HepG2 (cell line): ENCODE data around the gene XKR7. TPM values are rescaled to one million over a fixed set of nuclear protein-coding genes. Genes with fewer than 3 reads are reported as not detected.

Experiments used
- ATAC-seq: fragments of 200-7000 bp; cut with Tn5 transposase; 3 replicates; pipeline ENCODE4 v1.9.1; 2020; ENCODE audit warnings: mild to moderate bottlenecking, moderate library complexity
- BruUV-seq: library from RNA; stranded (reverse); fragments of 400-500 nt; replicated peaks from 2 replicates; lab custom pipeline; 2021; lab: Mats Ljungman, UMichigan
- CTCF ChIA-PET: fragments of 300-600 bp; formaldehyde crosslinking; extraction: SDS; loops from one replicate; lab custom pipeline; 2021; ENCODE audit warnings: low total read pairs, inconsistent platforms, low intra/inter-chr PET ratio; lab: Yijun Ruan, JAX
- POLR2A ChIA-PET: fragments of 350-600 bp; sonication (Branson Sonifier 250); formaldehyde crosslinking; loops from one replicate; lab custom pipeline; 2020; ENCODE audit warnings: antibody characterized with exemption, inconsistent platforms; lab: Yijun Ruan, JAX
- DNase-seq: peaks from one replicate; pipeline ENCODE4 v3.0.0-alpha.2; 2015; ENCODE audit warnings: low spot score
- FAIRE-seq: peaks from 3 replicates; lab custom pipeline; 2011; peaks lifted over from hg19 to GRCh38; lab: Jason Lieb, UNC
- H2AFZ ChIP-seq: one replicate; pipeline ENCODE4 v1.6.1; 2011; ENCODE audit warnings: low read length, inconsistent platforms
- H3K27ac ChIP-seq: fragments of 300-600 bp; 3 replicates; pipeline ENCODE4 v1.8.0; 2011; ENCODE audit warnings: mixed run types, mild to moderate bottlenecking, mixed read lengths, low read length, inconsistent platforms; ENCODE audit not compliant: insufficient read depth; ENCODE audit errors: extremely low read length
- H3K27me3 ChIP-seq, 2 experiments: fragments of 200-600 bp in 1 of 2; 2 replicates in 1 of 2; 3 replicates in 1 of 2; pipeline versions ENCODE4 v1.6.0 to v1.8.0; 2011; ENCODE audit warnings: low read length in 2 of 2, mild to moderate bottlenecking in 2 of 2, moderate library complexity in 2 of 2, inconsistent platforms in 1 of 2; ENCODE audit not compliant: insufficient read depth in 2 of 2, control insufficient read depth in 1 of 2
- H3K36me3 ChIP-seq, 2 experiments: fragments of 200-600 bp in 1 of 2; replicated peaks in 1 of 2; 2 replicates in 1 of 2; 3 replicates in 1 of 2; pipeline versions ENCODE4 v1.5.1 to v1.8.0; 2011; ENCODE audit warnings: low read length in 2 of 2, inconsistent platforms in 1 of 2; ENCODE audit not compliant: insufficient read depth in 2 of 2, control insufficient read depth in 1 of 2
- H3K4me1 ChIP-seq: 2 replicates; pipeline ENCODE4 v1.5.1; 2012; ENCODE audit warnings: low read length, inconsistent platforms; ENCODE audit not compliant: insufficient read depth
- H3K4me2 ChIP-seq: 2 replicates; pipeline ENCODE4 v1.6.0; 2011; ENCODE audit warnings: low read depth, low read length, inconsistent platforms
- H3K4me3 ChIP-seq, 3 experiments: fragments of 200-600 bp in 1 of 3; sonication (generic), shearing (Covaris generic) in 1 of 3; replicated peaks in 1 of 3; 2 replicates each; pipeline ENCODE4 v1.5.1; 2011 to 2016; ENCODE audit warnings: low read length in 3 of 3, inconsistent platforms in 2 of 3, low read depth in 2 of 3, mild to moderate bottlenecking in 2 of 3, control low read depth in 1 of 3, mixed read lengths in 1 of 3; ENCODE audit not compliant: insufficient read depth in 1 of 3
- H3K79me2 ChIP-seq: one replicate; pipeline ENCODE4 v1.6.1; 2011; ENCODE audit warnings: low read length, inconsistent platforms; ENCODE audit not compliant: insufficient read depth
- H3K9ac ChIP-seq: 2 replicates; pipeline ENCODE4 v1.6.0; 2011; ENCODE audit warnings: mild to moderate bottlenecking, low read depth, low read length, inconsistent platforms; ENCODE audit not compliant: insufficient read depth
- H3K9me3 ChIP-seq: 2 replicates; pipeline ENCODE4 v1.5.1; 2012; ENCODE audit warnings: mild to moderate bottlenecking, low read length
- H4K20me1 ChIP-seq: 2 replicates; pipeline ENCODE4 v1.6.0; 2011; ENCODE audit warnings: inconsistent platforms, mild to moderate bottlenecking, low read length, moderate library complexity; ENCODE audit not compliant: insufficient read depth
- BHLHE40 ChIP-seq: IDR thresholded peaks from 2 replicates; pipeline ENCODE4 v1.6.1; 2011; ENCODE audit warnings: low read length, improper control_type of control experiment
- EZH2 ChIP-seq: conservative IDR thresholded peaks from 2 replicates; pipeline ENCODE4 v1.6.1; 2012; ENCODE audit warnings: mild to moderate bottlenecking, low read depth, low read length, moderate library complexity
- IRF9 ChIP-seq: sonication (generic); formaldehyde crosslinking; IDR thresholded peaks from 2 replicates; pipeline ENCODE4 v1.8.0; 2022; ENCODE audit warnings: missing genetic modification reagents, mild to moderate bottlenecking, borderline replicate concordance
- NR2F2 ChIP-seq: IDR thresholded peaks from 2 replicates; pipeline ENCODE4 v1.6.1; 2012; ENCODE audit warnings: low read depth, inconsistent platforms, borderline replicate concordance
- USF2 ChIP-seq, 2 experiments: sonication (generic) in 1 of 2; formaldehyde crosslinking in 1 of 2; IDR thresholded peaks; 2 replicates each; pipeline versions ENCODE4 v1.5.1 to v1.6.1; 2011 to 2020; ENCODE audit warnings: borderline replicate concordance in 1 of 2, low read depth in 1 of 2, low read length in 1 of 2, mild to moderate bottlenecking in 1 of 2, missing genetic modification reagents in 1 of 2, moderate library complexity in 1 of 2
- ZKSCAN8 ChIP-seq: IDR thresholded peaks from 2 replicates; pipeline ENCODE4 v1.6.1; 2016; ENCODE audit warnings: borderline replicate concordance, missing genetic modification reagents, missing compliant biosample characterization
- ZNF552 ChIP-seq: sonication (generic); formaldehyde crosslinking; IDR thresholded peaks from 2 replicates; pipeline ENCODE4 v1.9.0; 2022; ENCODE audit warnings: missing genetic modification reagents, mild to moderate bottlenecking, borderline replicate concordance
- ZNF737 ChIP-seq: sonication (generic); formaldehyde crosslinking; IDR thresholded peaks from 2 replicates; pipeline ENCODE4 v1.5.0; 2020; ENCODE audit warnings: missing genetic modification reagents, mild to moderate bottlenecking, borderline replicate concordance
- WGBS: methylation state at CpG from one replicate; pipeline ENCODE4 v1.1.6; 2017; ENCODE audit warnings: low lambda C conversion rate; 5-methylcytosine and 5-hydroxymethylcytosine counted together
- in situ Hi-C: cut with HindIII; loops from 2 replicates; pipeline ENCODE4 v1.10.0; 2017; ENCODE audit warnings: low pct_unique_long_range_greater_than_20kb; ENCODE audit not compliant: extremely low pct_ligation_motif_present
- intact Hi-C: fragments of 100-400 bp; cut with micrococcal nuclease; formaldehyde crosslinking; loops from one replicate; pipeline ENCODE4 v1.10.0; 2022; ENCODE audit not compliant: unreplicated experiment
- polyA plus RNA-seq, 8 experiments: library from polyadenylated mRNA; depleted of rRNA in 3 of 8; stranded (reverse) in 7 of 8; unstranded in 1 of 8; fragments of >200 nt; fragmentation: Illumina TruSeq in 4 of 8; extraction: Trizol in 4 of 8; gene quantifications; 2 replicates each; pipeline versions ENCODE4 v1.2.1 to v1.2.3, GENCODE V29; 2011 to 2016; ENCODE audit warnings: low read depth in 4 of 8, missing spikeins in 1 of 8, mixed read lengths in 1 of 8; ENCODE audit not compliant: insufficient read depth in 1 of 8
- small RNA-seq, 3 experiments: library from RNA; depleted of rRNA; stranded (forward); fragments of <200 nt; gene quantifications; one replicate each; pipeline ENCODE3, GENCODE V24; 2012; ENCODE audit warnings: low read depth in 2 of 3, low replicate concordance in 1 of 3; ENCODE audit not compliant: insufficient read length in 3 of 3, insufficient read depth in 2 of 3
- total RNA-seq, 5 experiments: library from RNA; depleted of rRNA; stranded (reverse); fragments of >200 nt; fragmentation: Illumina TruSeq; extraction: Trizol; gene quantifications; 2 replicates each; pipeline ENCODE4 v1.2.3, GENCODE V29; 2016; ENCODE audit warnings: low read depth in 1 of 5

Gene XKR7
- total and polyA plus RNA-seq, 2 of the 13 experiments (the other 11 are each of a cell fraction or from before 2014, with no cell fraction given) = not detected

GRCh38 chr20:32052778-32053362 lies 84.9 kb downstream of the XKR7 start:
- no peak overlapping the region for H3K4me2 ChIP-seq
- BruUV-seq = no TSS peak
- DNase-seq (no peak), FAIRE-seq (no peak), ATAC-seq (no peak; the same call in 2 of the 3 replicates)
- in situ Hi-C loops (no loop called here), intact Hi-C loops (no loop called here)
- H3K4me3 ChIP-seq = no peak overlapping the region
- no peak overlapping the region for H3K9ac ChIP-seq
- H2AFZ ChIP-seq = no peak overlapping the region
- H3K27me3 ChIP-seq = peaks cover 19 to 76% of the 10 kb centered on the region in 2 experiments
- no peaks in the 10 kb centered on the region for H3K4me1 ChIP-seq
- no peaks in the 10 kb centered on the region; the same call in 1 of the 2 replicates for H4K20me1 ChIP-seq
- H3K79me2 ChIP-seq = no peaks in the 10 kb centered on the region
- H3K27ac ChIP-seq = no peak overlapping the region
- ChIA-PET CTCF (no interaction called here), POLR2A (no interaction called here)
- 40% methylated on average over 22 of the region's 22 CpGs for WGBS
- H3K9me3 ChIP-seq = no peaks in the 10 kb centered on the region
- no peak for TF ChIP-seq USF2 (IDR thresholded peaks at IDR 0.05; ENCODE audit: low read depth, low read length)
- no peak for TF ChIP-seq USF2 (CRISPR knock-in tag; IDR thresholded peaks at IDR 0.05; ENCODE audit: borderline replicate concordance)
- TF ChIP-seq NR2F2 = no peak
- no peak for TF ChIP-seq BHLHE40
- no peak for TF ChIP-seq ZNF737 (CRISPR knock-in tag)
- TF ChIP-seq IRF9 (CRISPR knock-in tag) = no peak
- no peak for TF ChIP-seq ZKSCAN8 (CRISPR knock-in tag)
- TF ChIP-seq ZNF552 (CRISPR knock-in tag) = no peak
- TF ChIP-seq EZH2 = peak; percentile 41; the same call in 1 of the 2 replicates
- H3K36me3 ChIP-seq = no peaks in the 10 kb centered on the region

Small RNA genes within 50 kb of the gene (small RNA-seq; reads per million reads assigned to genes)
- 0 reads per million in 3 experiments for gene RNA5SP481
- 0 reads per million in 3 experiments for gene RNA5SP482

Other genes with a start within 250 kb of the XKR7 start
- 164 and 200 TPM in 2 replicates for gene BCL2L1, start 245.3 kb upstream of the XKR7 start, total RNA-seq (2016; rRNA removed; fragmentation: Illumina TruSeq; extraction: Trizol)
- 258 and 259 TPM in 2 replicates for gene BCL2L1, start 245.3 kb upstream of the XKR7 start, polyA plus RNA-seq (2011; rRNA removed)
- 124 and 190 TPM in 2 replicates for gene TPX2, start 228.9 kb upstream of the XKR7 start, total RNA-seq (2016; rRNA removed; fragmentation: Illumina TruSeq; extraction: Trizol)
- gene TPX2, start 228.9 kb upstream of the XKR7 start, polyA plus RNA-seq (2011; rRNA removed) = 20.0 and 34.3 TPM in 2 replicates
- 0.27 TPM in 1 of 2 replicates, not detected in the other for gene MYLK2, start 148.8 kb upstream of the XKR7 start, total RNA-seq (2016; rRNA removed; fragmentation: Illumina TruSeq; extraction: Trizol)
- 0.04 TPM in 1 of 2 replicates, not detected in the other for gene MYLK2, start 148.8 kb upstream of the XKR7 start, polyA plus RNA-seq (2011; rRNA removed)
- gene FOXS1, start 122.5 kb upstream of the XKR7 start, total RNA-seq (2016; rRNA removed; fragmentation: Illumina TruSeq; extraction: Trizol) = not detected in 2 replicates
- gene FOXS1, start 122.5 kb upstream of the XKR7 start, polyA plus RNA-seq (2011; rRNA removed) = not detected in 2 replicates
- 0.18 and 0.93 TPM in 2 replicates for gene DUSP15, start 97.6 kb upstream of the XKR7 start, total RNA-seq (2016; rRNA removed; fragmentation: Illumina TruSeq; extraction: Trizol)
- gene DUSP15, start 97.6 kb upstream of the XKR7 start, polyA plus RNA-seq (2011; rRNA removed) = 0.17 and 0.46 TPM in 2 replicates
- not detected in 2 replicates for gene TTLL9, start 97.5 kb upstream of the XKR7 start, total RNA-seq (2016; rRNA removed; fragmentation: Illumina TruSeq; extraction: Trizol)
- 0.05 TPM in 1 of 2 replicates, not detected in the other for gene TTLL9, start 97.5 kb upstream of the XKR7 start, polyA plus RNA-seq (2011; rRNA removed)
- gene PDRG1, start 16.1 kb upstream of the XKR7 start, total RNA-seq (2016; rRNA removed; fragmentation: Illumina TruSeq; extraction: Trizol) = 16.6 and 22.1 TPM in 2 replicates
- gene PDRG1, start 16.1 kb upstream of the XKR7 start, polyA plus RNA-seq (2011; rRNA removed) = 18.0 and 20.2 TPM in 2 replicates
- gene CCM2L, start 42.3 kb downstream of the XKR7 start, total RNA-seq (2016; rRNA removed; fragmentation: Illumina TruSeq; extraction: Trizol) = 0.15 TPM in 1 of 2 replicates, not detected in the other
- not detected in 2 replicates for gene CCM2L, start 42.3 kb downstream of the XKR7 start, polyA plus RNA-seq (2011; rRNA removed)
- not detected in 2 replicates for gene HCK, start 84.1 kb downstream of the XKR7 start, total RNA-seq (2016; rRNA removed; fragmentation: Illumina TruSeq; extraction: Trizol)
- gene HCK, start 84.1 kb downstream of the XKR7 start, polyA plus RNA-seq (2011; rRNA removed) = 0.04 and 0.10 TPM in 2 replicates
- 30.3 and 53.5 TPM in 2 replicates for gene TM9SF4, start 141.6 kb downstream of the XKR7 start, total RNA-seq (2016; rRNA removed; fragmentation: Illumina TruSeq; extraction: Trizol)
- gene TM9SF4, start 141.6 kb downstream of the XKR7 start, polyA plus RNA-seq (2011; rRNA removed) = 171 and 183 TPM in 2 replicates
- 15.3 and 26.5 TPM in 2 replicates for gene PLAGL2, start 239.6 kb downstream of the XKR7 start, total RNA-seq (2016; rRNA removed; fragmentation: Illumina TruSeq; extraction: Trizol)
- 14.9 and 15.2 TPM in 2 replicates for gene PLAGL2, start 239.6 kb downstream of the XKR7 start, polyA plus RNA-seq (2011; rRNA removed)
- gene POFUT1, start 239.7 kb downstream of the XKR7 start, total RNA-seq (2016; rRNA removed; fragmentation: Illumina TruSeq; extraction: Trizol) = 30.2 and 58.3 TPM in 2 replicates
- gene POFUT1, start 239.7 kb downstream of the XKR7 start, polyA plus RNA-seq (2011; rRNA removed) = 35.5 and 41.6 TPM in 2 replicates